GM19438 (cell line): ENCODE results near the gene NUDT1.

ENCODE experiments used
- ATAC-seq: cut with Tn5 transposase; IDR thresholded peaks from one replicate; pipeline ENCODE4 v1.9.1; 2021; ENCODE audit warnings: low read depth; ENCODE audit not compliant: unreplicated experiment

NUDT1 gene

DNA sequence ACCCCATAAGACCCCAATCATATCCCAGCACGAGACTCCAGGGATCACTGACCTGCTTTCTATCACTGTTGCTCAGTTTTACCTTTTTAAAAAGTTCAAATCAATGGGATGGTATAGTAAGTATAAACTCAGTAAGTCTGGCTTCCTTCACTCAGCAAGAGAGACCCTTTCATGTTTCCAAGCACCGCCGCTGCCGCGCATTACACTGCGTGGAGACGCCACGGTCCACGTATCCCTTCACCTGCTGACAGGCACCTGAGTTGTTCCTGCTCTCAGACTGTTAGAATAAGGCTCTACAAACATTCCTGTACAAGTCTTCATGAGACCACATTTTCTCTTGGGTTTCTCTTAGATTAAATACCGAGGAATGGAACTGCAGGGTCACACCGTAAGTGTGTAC is 37.6 kb upstream of the NUDT1 start:
- no peak for ATAC-seq

DNA sequence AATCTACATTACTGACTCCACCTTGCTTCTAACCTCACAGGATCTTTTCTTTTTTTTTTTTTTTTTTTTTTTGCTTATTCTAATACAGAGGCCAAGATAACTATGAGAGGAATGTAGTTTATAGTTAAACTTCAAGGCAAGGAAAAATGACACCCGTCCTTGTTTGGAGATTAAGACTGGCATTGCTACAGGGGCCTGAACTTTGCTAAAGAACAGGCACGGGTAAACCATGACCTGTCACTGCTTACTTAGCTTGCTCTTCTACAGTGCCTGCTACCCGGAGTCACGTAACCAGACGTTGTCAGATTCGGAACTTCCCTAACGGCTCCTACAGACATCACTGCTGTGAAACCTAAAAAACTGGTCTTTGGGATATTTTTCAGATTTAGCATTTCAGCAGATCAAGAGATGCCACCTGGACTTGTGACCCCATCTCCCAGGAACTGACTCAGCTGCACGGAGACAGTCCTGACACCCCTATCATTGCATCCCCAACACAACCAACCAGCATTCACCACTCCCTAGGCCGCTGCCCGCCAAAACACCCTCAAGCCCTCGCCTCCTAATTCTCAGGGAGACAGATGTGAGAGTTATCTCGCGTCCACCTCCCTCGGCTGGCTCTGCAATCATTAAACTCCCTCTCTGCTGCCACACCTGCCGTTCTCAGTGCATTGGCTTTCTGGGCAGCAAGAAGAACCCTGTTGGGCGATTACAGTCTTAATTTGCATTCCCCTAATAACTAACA is 36.8 kb upstream of the NUDT1 start:
- no peak for ATAC-seq

DNA sequence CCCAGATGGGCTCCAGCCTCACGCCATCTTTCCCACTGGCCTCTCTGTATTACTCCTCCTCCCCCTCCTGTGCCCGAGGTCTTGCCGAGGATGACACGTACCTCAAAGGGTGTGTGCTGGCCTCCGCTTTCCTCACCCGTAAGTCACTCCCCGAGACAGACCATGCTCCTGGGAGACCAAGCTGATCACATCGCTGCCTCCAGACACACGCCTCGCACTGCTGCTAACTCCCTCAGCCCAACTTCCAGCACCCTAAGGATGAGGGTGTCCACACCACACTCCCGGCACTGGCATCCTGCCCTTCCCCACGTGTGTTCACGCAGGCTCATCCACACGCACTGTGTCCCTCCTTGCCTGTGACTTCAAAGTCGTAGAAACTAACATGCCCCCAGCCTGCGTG is 33.3 kb upstream of the NUDT1 start:
- ATAC-seq, result no peak

DNA sequence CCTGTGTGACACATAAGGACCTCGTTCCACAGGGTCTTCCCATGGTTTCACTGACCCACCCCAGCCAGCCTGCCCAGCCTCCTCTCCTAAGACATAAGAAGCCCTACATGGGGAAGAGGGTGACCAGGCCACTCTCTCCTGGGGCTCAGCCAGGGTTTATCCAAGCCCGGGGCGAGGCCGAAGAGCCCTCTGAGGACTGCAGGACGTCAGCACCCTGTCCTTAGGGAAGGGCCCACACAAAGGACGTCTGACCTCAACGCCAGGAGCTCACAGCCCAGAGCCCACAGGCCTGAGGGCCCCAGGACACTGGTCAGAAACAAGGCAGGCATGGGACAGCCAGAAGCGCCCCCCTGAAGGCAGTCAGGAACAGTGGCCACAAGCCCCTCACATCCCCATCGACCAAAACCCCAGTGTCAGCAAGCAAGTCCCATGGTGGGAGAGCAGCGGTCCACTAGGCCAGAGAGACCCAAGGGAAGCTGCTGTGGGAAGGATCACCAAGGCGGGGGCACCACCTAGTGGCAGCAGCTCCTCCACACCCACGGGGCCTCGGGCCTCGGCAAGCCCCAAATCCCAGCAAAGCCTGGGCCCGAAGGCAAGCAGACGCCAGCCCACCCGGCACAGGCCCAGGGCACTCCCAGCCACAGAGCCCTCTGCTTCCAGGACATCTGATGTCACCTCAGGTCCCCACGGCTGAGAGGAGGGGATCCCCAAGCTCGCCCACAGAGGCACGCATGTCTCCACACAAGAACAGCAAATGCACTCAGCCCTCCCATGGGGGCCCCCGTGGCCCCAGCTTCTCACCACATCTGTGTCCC is 32.7 kb upstream of the NUDT1 start:
- ATAC-seq, result peak; percentile 56

DNA sequence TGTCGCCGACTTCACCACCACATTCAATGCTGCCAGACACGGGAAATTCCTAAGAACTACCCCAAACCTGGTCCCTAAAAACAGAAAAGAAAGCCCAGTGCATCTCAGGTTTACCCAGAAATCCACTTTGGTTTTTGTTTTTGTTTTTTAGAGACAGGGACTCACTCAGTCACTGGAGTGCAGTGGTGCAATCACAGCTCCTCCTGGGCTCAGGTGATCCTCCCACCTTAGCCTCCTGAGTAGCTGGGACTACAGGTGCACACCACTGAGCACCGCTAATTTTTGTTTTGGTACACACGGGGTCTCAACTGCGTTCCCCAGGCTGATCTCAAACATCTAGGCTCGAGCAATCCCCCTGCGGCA is 32.1 kb upstream of the NUDT1 start:
- ATAC-seq, result peak; percentile 15

DNA sequence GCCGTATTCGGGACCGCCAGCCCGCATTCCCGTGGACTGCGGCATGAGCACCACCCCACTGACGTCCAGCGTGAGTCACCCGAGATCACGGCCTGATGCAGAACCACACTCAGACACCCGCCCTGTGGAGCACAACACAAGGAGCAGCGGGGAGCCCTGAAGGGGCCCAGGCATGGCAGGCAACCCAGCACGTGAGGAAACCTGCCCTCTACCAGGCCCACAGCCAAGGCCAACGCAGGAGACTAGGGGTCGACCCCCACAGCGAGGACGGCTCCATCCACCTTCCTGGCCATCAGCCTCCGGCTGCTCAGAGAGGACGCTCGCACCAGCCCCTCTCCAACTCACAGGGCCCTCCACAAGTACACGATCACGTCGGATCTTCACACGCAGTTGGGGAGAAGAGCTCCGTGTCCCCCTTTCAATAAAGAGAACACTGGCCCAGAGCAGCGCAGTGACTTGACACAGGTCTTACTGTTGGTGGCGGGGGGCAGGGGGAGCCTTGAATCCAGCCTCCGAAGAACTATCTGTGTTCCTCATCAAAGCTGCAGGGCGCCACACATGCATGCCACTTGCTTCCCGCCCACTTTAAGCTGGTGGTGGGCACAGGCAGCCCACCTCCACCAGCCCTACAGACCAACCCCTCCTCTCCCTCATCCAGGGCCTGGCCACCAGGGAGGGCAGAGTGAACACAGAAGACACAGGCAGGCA is 31.3 kb upstream of the NUDT1 start:
- ATAC-seq, result no peak

DNA sequence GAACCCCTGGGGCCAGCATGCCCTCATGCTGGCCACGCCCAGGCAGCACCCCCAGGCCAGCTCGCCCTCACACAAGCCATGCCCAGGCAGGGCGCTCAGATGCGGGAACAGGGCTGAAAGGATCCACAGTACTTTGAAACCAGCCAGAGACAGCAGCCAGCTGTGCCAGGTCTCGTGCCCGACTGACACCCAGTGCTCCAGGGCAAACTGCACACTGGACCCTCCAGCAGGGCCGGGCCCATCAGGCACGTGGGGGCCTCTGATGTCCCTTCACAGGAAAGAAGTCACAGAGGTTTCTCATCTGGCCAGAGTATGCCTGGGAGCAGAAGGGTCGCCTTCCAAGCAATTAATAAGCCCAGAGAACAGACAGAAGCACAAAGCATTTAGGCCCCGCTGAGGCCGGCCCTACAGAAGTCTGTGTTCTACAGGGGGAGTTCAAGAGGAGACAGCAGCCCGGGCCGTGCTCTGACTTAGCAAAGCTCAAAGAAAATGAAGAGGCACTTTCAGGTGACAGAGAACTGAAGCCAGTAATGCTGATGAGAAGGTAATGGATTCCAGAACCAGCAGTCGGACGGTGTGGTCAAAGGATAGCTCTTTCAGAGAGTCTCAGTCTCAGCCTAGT is 30.7 kb upstream of the NUDT1 start:
- ATAC-seq, result no peak

DNA sequence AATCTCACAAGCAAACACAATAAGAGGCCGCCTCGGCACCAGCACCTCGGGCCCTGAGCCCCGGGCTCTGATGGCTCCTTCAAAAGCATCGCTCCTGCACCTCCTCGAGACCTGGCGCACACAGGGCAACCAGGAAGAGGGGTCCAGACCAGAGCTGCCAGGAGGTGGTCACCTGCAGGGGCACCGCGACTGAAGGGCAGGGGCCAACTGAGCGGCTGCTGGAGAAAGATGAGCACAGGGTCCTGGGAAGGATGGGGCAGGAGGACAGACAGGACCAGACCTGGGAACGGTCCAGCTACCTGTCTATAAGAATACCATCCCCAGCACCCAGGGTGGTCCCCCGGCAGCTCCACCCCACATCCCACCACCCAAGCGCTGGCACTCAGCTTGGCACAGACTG is 30.1 kb upstream of the NUDT1 start:
- ATAC-seq, result no peak

DNA sequence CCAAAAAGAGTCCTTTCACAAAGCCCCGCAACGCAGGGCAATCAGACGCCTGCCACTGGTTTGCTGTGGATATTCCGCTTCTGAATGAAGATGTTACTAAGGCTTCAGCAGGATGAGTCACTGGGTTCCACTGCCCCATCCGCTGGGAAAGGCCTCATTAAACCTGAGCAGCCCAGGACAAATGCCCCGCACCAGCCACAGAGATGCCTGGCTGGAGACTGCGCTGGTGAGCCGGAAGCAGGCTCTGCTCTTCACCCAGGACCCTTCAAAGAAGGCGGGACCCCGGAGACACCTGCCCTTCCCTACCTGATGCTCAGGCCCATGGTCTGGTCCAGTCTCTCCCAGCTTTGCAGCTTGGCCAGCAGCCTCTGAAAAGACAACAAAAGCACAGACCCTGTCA is 29.1 kb upstream of the NUDT1 start:
- ATAC-seq, result no peak

DNA sequence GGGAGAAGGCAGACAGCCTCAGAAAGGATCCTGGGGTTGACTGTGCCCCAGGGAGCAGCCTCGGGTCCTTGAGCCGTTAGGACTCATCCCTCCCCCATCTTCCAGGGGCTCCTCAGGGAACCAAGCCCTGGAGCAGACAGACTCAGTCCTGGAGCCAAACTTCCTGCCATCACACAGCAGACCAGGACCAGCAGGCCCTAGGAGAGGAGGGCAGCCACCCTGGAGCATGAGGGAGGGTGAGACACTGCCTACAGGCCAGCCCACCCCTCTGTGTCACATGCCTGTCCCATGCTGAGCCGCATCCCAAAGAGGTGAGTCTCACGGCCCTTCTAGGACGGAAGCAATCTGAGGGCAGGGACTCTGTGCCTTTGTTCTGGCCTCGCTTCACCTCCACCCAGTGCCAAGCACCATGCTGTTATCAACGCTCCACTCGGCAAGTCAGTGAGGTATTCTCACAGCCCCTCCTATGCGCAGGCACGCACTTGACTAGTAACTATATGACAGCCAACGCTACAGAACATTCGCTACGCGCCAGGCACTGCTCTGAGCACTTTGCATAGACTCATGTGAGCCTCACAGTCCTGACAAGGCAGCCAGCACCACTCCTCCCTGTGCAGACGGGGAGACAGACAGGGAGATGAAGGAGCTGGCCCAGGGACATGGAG is 28.3 kb upstream of the NUDT1 start:
- ATAC-seq, result no peak

DNA sequence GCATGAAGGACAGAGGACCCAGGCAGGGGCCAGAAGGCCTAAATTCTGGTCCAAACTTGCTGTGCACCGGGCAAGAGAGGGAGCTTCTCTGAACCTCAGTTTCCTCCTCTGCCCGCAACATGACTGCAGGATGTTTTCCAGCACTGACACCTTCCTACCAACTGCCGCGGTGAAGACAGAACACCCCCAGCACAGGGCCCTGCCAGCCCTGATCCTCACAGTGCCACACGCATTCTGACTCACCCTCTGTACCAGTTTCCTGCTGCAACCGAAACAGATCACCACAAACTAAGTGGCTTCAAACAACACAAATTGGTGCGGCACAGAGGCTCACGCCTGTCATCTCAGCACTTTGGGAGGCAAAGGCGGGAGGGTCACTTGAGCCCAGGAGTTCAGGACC is 27.4 kb upstream of the NUDT1 start:
- no peak for ATAC-seq

DNA sequence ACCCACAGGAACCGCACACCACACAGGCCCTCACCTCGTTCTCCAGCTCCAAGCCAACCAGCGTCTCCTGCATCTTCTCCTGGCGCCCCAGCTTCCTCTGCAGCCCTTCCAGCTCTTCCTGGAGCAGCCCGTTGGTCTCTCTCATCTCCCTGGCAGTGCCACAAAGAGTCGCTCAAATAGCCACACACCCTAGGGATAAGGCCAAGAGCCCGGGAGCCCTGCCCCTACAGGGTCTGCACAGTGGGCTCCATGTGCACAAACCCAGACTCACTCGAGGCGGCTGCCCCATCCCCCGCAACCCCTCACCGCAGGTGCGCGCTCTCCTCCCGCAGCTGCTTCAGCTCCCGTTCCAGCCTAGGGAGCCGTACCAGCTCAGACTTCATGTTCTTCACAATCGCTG is 26.2 kb upstream of the NUDT1 start:
- no peak for ATAC-seq

DNA sequence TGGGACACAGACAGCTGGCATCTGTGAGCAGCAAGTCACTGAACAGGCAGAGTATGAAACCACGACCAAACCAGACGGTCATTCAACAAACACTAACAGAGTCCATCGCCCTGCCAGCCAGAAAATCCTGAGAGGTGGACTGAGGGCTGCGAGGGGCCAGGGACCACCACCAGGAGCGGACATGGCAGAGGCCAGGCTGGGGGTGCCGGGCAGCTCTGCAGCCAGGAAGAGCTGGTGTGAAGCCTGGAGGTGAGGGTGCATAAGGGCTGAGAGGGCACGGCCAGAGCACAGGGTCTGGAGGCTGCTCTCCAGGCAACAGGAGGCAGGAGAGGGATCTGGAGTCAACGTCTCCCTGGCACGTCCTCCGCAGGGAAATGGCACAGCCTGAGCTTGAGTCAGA is 24.8 kb upstream of the NUDT1 start:
- no peak for ATAC-seq

DNA sequence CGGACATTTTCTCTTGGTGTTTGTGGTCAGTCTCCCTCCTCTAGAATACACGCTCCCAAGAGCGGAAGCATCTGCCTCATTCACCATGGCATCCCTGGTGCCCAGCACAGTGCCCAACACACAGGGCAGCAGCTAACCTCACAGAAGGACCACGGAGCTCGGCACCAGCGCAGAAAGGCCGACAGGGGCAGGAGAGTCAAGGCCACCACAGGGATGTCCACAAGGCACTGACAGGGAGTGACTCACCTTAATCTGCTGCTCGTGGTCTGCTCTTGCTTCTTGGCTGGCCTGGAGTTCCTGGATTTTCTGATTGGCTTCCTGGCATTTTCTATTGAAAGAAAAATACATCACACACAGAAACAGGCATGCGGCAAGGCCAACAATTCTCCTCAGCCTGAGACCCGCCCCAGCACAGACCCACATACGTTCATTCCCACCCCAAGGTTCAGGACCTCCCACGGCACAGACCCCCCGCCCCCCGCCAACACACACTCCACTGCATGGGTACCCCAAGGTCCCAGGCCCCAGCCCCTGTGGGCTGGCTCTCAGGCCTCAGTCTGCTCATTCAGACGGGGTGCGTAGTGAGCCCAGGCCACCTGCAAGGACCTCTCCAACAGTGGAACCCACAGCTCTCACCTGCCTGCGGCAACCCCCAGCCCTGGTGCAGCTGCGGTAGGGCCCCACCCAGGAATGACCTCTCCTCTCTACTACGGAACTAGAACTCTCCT is 24.1 kb upstream of the NUDT1 start:
- ATAC-seq, result no peak

DNA sequence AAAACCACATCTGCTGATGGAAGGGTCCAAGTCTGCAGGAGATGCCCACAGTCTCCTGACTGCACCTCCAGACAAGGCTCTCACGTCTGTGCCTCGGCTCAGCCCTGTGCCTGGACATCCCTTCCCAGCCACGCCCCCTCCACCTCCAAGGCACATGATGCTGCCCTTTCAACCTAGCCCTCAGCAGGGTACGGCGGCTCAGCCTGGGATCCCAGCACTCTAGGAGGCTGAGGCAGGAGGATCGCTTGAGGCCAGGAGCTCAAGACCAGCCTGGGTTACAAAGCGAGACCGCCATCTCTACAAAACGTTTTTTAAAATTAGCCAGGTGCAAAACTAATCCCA is 23.6 kb upstream of the NUDT1 start:
- no peak for ATAC-seq

DNA sequence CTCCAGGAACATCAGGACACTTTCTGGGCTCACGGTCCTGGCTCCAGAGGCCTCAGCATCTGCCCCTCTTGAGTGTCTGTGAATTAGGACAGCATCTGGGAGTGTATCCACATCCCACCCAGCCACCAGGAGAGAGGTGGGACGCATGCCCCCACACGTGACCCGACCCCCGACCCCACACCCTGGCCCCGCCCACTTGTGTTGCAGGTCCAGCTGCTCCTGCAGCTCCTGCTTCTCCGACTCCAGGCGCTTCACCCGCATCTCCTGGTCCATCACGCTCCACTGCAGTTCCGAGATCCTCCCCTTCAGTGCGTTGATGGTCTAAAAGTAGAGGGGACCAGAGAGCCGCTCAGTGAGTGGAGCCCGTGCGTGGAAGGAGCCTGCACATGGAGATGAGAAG is 22.9 kb upstream of the NUDT1 start:
- ATAC-seq, result no peak

DNA sequence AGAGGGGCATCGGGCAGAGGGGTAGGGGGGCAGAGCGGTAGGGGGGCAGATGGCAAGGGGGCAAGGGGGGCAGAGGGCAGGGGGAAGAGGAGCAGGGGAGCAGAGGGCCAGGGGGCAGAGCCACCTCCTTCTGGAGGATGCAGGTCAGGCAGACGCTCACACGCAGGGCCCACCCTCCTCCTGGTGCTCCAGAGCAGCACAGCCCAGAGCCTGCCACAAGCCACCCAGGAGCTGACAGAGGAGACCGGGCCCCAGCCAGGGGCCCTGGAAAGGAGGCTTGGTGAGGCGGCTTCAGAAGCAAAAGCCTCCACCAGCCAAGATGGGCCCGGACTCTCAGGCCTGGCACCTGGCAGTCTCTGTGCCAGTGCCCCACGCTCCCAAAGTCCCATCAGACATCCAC is 22.4 kb upstream of the NUDT1 start:
- ATAC-seq, result no peak

DNA sequence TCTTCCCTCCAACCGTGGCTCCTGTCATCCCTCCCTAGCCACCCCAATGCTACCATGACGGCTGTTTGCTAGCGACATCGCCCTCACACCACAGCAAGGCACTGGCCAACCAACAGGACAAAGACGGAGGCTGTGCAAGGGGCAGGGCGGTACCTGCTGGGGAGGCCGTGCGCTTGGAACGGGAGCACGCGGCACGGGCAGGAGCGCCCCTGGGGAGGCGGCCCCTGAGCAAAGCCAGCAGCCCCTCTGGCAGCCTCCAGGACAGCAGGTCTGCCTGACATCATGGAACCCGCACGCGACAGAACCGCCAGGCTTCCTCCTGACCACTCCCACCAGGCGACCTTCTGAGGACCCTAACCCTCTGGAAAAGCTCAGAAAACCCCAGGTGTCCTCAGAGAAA is 22.0 kb upstream of the NUDT1 start:
- no peak for ATAC-seq

DNA sequence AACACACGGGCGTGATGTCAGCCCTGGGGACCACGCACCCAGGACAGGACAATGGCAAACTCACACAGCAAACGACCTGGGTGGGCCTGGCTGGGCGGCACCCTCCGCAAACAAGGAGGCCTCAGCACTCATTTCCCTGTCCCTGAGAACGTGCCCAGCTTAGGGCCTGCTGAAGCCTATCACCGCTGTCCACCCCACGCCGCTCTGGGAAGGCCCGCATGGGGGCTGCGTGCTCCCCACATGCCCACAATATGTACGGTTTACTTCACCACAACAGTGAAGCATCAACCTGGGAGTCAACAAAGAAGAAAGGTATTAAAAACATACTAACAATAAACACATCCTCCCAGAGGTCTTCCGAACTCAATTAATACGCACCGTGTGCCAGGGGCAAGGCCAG is 21.5 kb upstream of the NUDT1 start:
- ATAC-seq, result no peak

DNA sequence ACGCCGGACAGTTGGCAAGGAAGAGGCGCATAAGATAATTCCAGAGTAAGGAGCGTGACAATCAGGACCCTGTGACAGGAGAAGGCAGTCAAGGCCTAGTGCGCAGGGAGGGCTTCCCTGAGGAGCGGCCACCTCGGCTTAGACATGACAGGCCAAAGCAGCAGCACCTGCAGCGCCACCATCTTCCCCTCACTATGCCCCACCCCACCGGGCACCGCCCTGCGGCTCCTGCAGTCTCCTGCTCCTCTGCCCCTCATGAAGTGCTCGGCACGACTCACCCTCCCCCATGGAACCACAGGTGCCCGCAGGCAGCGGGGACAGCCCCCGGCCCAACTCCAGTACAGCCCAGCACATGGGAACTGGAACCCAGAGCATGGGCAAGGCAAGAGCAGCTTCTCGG is 21.1 kb upstream of the NUDT1 start:
- no peak for ATAC-seq
